Spleen (tissue), 7 donors: Measurements from ENCODE around the gene DPYD.

Source experiments
- CTCF ChIP-seq, 11 experiments: fragments of 200-600 bp in 7 of 11; fragments of 450-650 bp in 4 of 11; sonication (generic) in 4 of 11; IDR thresholded peaks in 8 of 11; conservative IDR thresholded peaks in 3 of 11; 1 replicate in 7 of 11; 2 replicates in 4 of 11; pipeline versions ENCODE4 v1.4.0 to v1.8.0; 2016 to 2021; ENCODE audit warnings: antibody characterized with exemption in 11 of 11, inconsistent platforms in 4 of 11, mild to moderate bottlenecking in 1 of 11
- POLR2A ChIP-seq, 3 donors: fragments of 450-650 bp; IDR thresholded peaks; one replicate each; pipeline ENCODE4 v1.5.1; 2017; ENCODE audit warnings: antibody characterized with exemption in 3 of 3, mild to moderate bottlenecking in 1 of 3
- POLR2AphosphoS5 ChIP-seq, 3 donors: sonication (generic); formaldehyde crosslinking; IDR thresholded peaks; one replicate each; pipeline ENCODE4 v1.5.1; 2017; ENCODE audit warnings: antibody characterized with exemption in 3 of 3
- donor health status: DM: no; HTN: no; CAD: no; lungs with moderate emphysema.
- donor health status: DM: no; HTN: no; CAD: no.
- donor health status: DM: no; HTN: no; CAD: no.

- TF ChIP-seq CTCF (IDR thresholded peaks at IDR 0.05 in 8 of 11, conservative IDR thresholded peaks at IDR 0.05 in 3 of 11) (no peak), POLR2A (IDR thresholded peaks at IDR 0.05) (no peak), POLR2AphosphoS5 (IDR thresholded peaks at IDR 0.05) (no peak)
Observed at GRCh38 chr1:97073936-97074335, 846.9 kb downstream of the DPYD start.
